H9 (cell line): Measurements from ENCODE around the gene MICAL3. TPM values are rescaled to one million over a fixed set of nuclear protein-coding genes. Genes with fewer than 3 reads are reported as not detected.

Experiments
- DNase-seq: peaks from one replicate; pipeline ENCODE4 v3.0.0-alpha.2; 2017
- H2AFZ ChIP-seq: one replicate; pipeline ENCODE4 v1.6.1; 2013; ENCODE audit warnings: mild to moderate bottlenecking, low read length, control low read depth, moderate library complexity
- H2AK5ac ChIP-seq: 2 replicates; pipeline ENCODE4 v1.6.1; 2013; ENCODE audit warnings: low read length, control low read depth, mixed read lengths; ENCODE audit not compliant: insufficient read length
- H2BK120ac ChIP-seq: one replicate; pipeline ENCODE4 v1.6.1; 2013; ENCODE audit warnings: low read depth, mild to moderate bottlenecking, low read length, control low read depth, inconsistent platforms; ENCODE audit not compliant: poor library complexity, severe bottlenecking
- H2BK12ac ChIP-seq: 2 replicates; pipeline ENCODE4 v1.6.1; 2013; ENCODE audit warnings: low read length, control low read depth, mixed read lengths, low read depth; ENCODE audit not compliant: insufficient read length
- H2BK15ac ChIP-seq: 2 replicates; pipeline ENCODE4 v1.6.1; 2013; ENCODE audit warnings: low read depth, low read length, control low read depth
- H2BK20ac ChIP-seq: one replicate; pipeline ENCODE4 v1.6.1; 2013; ENCODE audit warnings: low read depth, mild to moderate bottlenecking, low read length, control low read depth, inconsistent platforms; ENCODE audit not compliant: poor library complexity, severe bottlenecking
- H2BK5ac ChIP-seq: 2 replicates; pipeline ENCODE4 v1.6.1; 2013; ENCODE audit warnings: low read length, control low read depth, mixed read lengths; ENCODE audit not compliant: insufficient read length
- H3K14ac ChIP-seq: 2 replicates; pipeline ENCODE4 v1.6.1; 2013; ENCODE audit warnings: low read length, control low read depth; ENCODE audit not compliant: insufficient read depth
- H3K18ac ChIP-seq: 2 replicates; pipeline ENCODE4 v1.6.1; 2013; ENCODE audit warnings: low read depth, mild to moderate bottlenecking, mixed read lengths, low read length, control low read depth; ENCODE audit not compliant: insufficient read length
- H3K23ac ChIP-seq: 2 replicates; pipeline ENCODE4 v1.6.1; 2013; ENCODE audit warnings: low read length, control low read depth, mixed read lengths, low read depth; ENCODE audit not compliant: insufficient read length
- H3K23me2 ChIP-seq: 2 replicates; pipeline ENCODE4 v1.6.1; 2013; ENCODE audit warnings: low read depth, mild to moderate bottlenecking, mixed read lengths, low read length, control low read depth; ENCODE audit not compliant: insufficient read length, poor library complexity, severe bottlenecking
- H3K27ac ChIP-seq: 2 replicates; pipeline ENCODE4 v1.5.1; 2013; ENCODE audit warnings: low read length, control low read depth, mixed read lengths, low read depth; ENCODE audit not compliant: insufficient read length
- H3K27me3 ChIP-seq: 2 replicates; pipeline ENCODE4 v1.6.1; 2013; ENCODE audit warnings: low read length, control low read depth, inconsistent platforms; ENCODE audit not compliant: insufficient read depth
- H3K4ac ChIP-seq: 2 replicates; pipeline ENCODE4 v1.6.1; 2013; ENCODE audit warnings: low read depth, mild to moderate bottlenecking, control low read depth, inconsistent platforms, low read length, moderate library complexity
- H3K4me1 ChIP-seq: 2 replicates; pipeline ENCODE4 v1.6.1; 2013; ENCODE audit warnings: low read length, control low read depth, inconsistent platforms; ENCODE audit not compliant: insufficient read depth
- H3K4me2 ChIP-seq: 2 replicates; pipeline ENCODE4 v1.6.1; 2013; ENCODE audit warnings: low read length, control low read depth, mixed read lengths; ENCODE audit not compliant: insufficient read length, insufficient read depth
- H3K56ac ChIP-seq: 2 replicates; pipeline ENCODE4 v1.6.1; 2013; ENCODE audit warnings: low read depth, mild to moderate bottlenecking, mixed read lengths, low read length, control low read depth; ENCODE audit not compliant: insufficient read length
- H3K79me1 ChIP-seq: 2 replicates; pipeline ENCODE4 v1.6.1; 2013; ENCODE audit warnings: low read depth, mild to moderate bottlenecking, moderate library complexity, low read length, control low read depth, inconsistent platforms; ENCODE audit not compliant: insufficient read depth, poor library complexity, severe bottlenecking
- H3K79me2 ChIP-seq: 2 replicates; pipeline ENCODE4 v1.6.1; 2013; ENCODE audit warnings: low read length, control low read depth, inconsistent platforms; ENCODE audit not compliant: insufficient read depth
- H3K9ac ChIP-seq: 2 replicates; pipeline ENCODE4 v1.6.1; 2013; ENCODE audit warnings: low read length, control low read depth, mixed read lengths; ENCODE audit not compliant: insufficient read length; ENCODE audit errors: extremely low read depth
- H3K9me3 ChIP-seq: one replicate; pipeline ENCODE4 v1.6.1; 2013; ENCODE audit warnings: low read depth, low read length, inconsistent platforms; ENCODE audit not compliant: control insufficient read depth
- H3T11ph ChIP-seq: one replicate; pipeline ENCODE4 v1.6.1; 2013; ENCODE audit warnings: mild to moderate bottlenecking, low read length, control low read depth, inconsistent platforms
- H4K20me1 ChIP-seq: one replicate; pipeline ENCODE4 v1.6.1; 2013; ENCODE audit not compliant: control insufficient read depth, insufficient read length, insufficient read depth
- H4K5ac ChIP-seq: 2 replicates; pipeline ENCODE4 v1.6.1; 2013; ENCODE audit warnings: low read depth, mild to moderate bottlenecking, mixed read lengths, low read length, control low read depth; ENCODE audit not compliant: insufficient read length
- H4K8ac ChIP-seq: replicated peaks from 2 replicates; pipeline ENCODE4 v1.6.1; 2013; ENCODE audit warnings: low read length, control low read depth, mixed read lengths, low read depth; ENCODE audit not compliant: insufficient read length
- H4K91ac ChIP-seq: 2 replicates; pipeline ENCODE4 v1.6.1; 2013; ENCODE audit warnings: low read depth, mild to moderate bottlenecking, moderate library complexity, mixed read lengths, low read length, control low read depth; ENCODE audit not compliant: insufficient read length
- H3K27ac Mint-ChIP-seq, 3 experiments: 2 replicates in 2 of 3; 3 replicates in 1 of 3; pipeline ENCODE4 v1.8.0; 2020 to 2021; ENCODE audit warnings: mixed read lengths in 3 of 3, mild to moderate bottlenecking in 1 of 3, moderate library complexity in 1 of 3
- H3K27me3 Mint-ChIP-seq: 2 replicates; pipeline ENCODE4 v1.8.0; 2021; ENCODE audit warnings: low read depth, mild to moderate bottlenecking, moderate library complexity, mixed read lengths
- H3K36me3 Mint-ChIP-seq, 3 experiments: 2 replicates in 2 of 3; 3 replicates in 1 of 3; pipeline ENCODE4 v1.8.0; 2020 to 2021; ENCODE audit warnings: low read depth in 3 of 3, mixed read lengths in 3 of 3; ENCODE audit not compliant: insufficient read depth in 1 of 3
- H3K4me1 Mint-ChIP-seq, 2 experiments: 2 replicates each; pipeline ENCODE4 v1.8.0; 2020; ENCODE audit warnings: mixed read lengths in 2 of 2
- H3K4me3 Mint-ChIP-seq, 2 experiments: 2 replicates in 1 of 2; 3 replicates in 1 of 2; pipeline ENCODE4 v1.8.0; 2020 to 2021; ENCODE audit warnings: mild to moderate bottlenecking in 2 of 2, mixed read lengths in 2 of 2, moderate library complexity in 1 of 2
- H3K9me3 Mint-ChIP-seq, 2 experiments: 2 replicates in 1 of 2; 3 replicates in 1 of 2; pipeline ENCODE4 v1.8.0; 2020; ENCODE audit warnings: mild to moderate bottlenecking in 2 of 2, mixed read lengths in 2 of 2, moderate library complexity in 1 of 2
- WGBS: extraction: QIAGEN DNeasy Blood & Tissue Kit; methylation state at CpG from one replicate; pipeline ENCODE4 v1.1.7; 2013; ENCODE audit warnings: missing lambda C conversion rate, low lambda C conversion rate, mixed read lengths; ENCODE audit not compliant: insufficient read length; ENCODE audit errors: extremely low coverage; 5-methylcytosine and 5-hydroxymethylcytosine counted together
- total RNA-seq: library from RNA; stranded (reverse); gene quantifications from 2 replicates; pipeline ENCODE4 v1.2.1, GENCODE V29; 2021
- TF ChIP-seq, protein P1 (sequence below): fragments of 200-600 bp; sonication (generic); conservative IDR thresholded peaks from 3 replicates; pipeline ENCODE4 v1.8.0; 2021; ENCODE audit warnings: antibody characterized with exemption, mild to moderate bottlenecking

The MICAL3 gene
- total RNA-seq, 1 experiment from 2014 or later = 50.2 TPM

DNA sequence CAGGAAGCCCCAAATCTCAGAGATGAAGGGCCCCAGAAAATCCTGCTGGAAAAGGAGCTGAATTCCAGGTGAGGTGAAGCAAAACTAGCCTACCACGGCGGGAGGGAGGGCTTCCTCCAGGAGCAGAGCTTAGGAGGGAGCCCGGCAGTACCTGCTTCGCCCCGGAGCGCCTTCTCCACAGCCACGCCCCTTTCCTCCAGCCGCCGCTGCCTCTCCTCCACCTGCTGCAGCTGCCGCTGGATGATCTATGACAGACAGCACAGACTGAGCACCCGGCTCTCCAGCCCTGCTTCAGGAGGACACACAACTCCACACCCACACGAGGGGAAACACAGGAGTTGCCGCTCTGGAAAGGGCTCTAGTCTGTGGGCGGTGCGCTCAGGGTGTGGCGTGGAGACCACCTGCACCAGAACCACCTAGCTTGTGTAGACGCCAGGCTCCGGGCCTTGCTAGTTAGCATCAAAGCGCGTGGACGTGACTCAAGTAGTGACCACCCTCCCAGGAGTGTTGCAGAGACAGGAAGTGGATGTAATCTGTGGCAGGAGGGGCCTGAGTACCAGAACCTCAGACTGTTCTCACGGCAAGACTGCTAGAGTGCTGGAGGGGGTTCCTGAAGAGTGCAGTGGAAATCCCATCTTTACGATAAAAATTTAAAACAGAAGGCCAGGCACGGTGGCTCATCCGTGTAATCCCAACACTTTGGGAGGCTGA, 215.5 kb downstream of the MICAL3 start:
- no peak overlapping the region for H3T11ph ChIP-seq
- Mint-ChIP-seq H3K36me3 (peaks cover 13 to 51% (median 40%) of the 10 kb centered on the region in 3 experiments; a peak in 6 of 7 replicates), H3K27ac (0 out of 7 replicates have a peak overlapping the region, but pooled peaks of 2 of the 3 experiments have one; percentile 28 to 36), H3K4me3 (no peak overlapping the region), H3K4me1 (peaks cover 5 to 10% of the 10 kb centered on the region in 2 experiments; a peak in 3 of 4 replicates), H3K9me3 (no peaks in the 10 kb centered on the region), H3K27me3 (no peaks in the 10 kb centered on the region)
- no peak overlapping the region for H2AK5ac ChIP-seq
- no peaks in the 10 kb centered on the region for H4K20me1 ChIP-seq
- no peak overlapping the region for H2BK120ac ChIP-seq
- H3K79me2 ChIP-seq = no peaks in the 10 kb centered on the region
- no peaks in the 10 kb centered on the region for H3K9me3 ChIP-seq
- no peak overlapping the region for H3K9ac ChIP-seq
- H3K4ac ChIP-seq = no peak overlapping the region
- H3K27me3 ChIP-seq = no peaks in the 10 kb centered on the region
- no peaks in the 10 kb centered on the region for H3K79me1 ChIP-seq
- no peak overlapping the region for H2BK12ac ChIP-seq
- no peaks in the 10 kb centered on the region for H3K4me1 ChIP-seq
- H2BK5ac ChIP-seq = no peak overlapping the region
- H3K14ac ChIP-seq = no peak overlapping the region; the same call in 1 of the 2 replicates
- TF ChIP-seq, protein P1, sequence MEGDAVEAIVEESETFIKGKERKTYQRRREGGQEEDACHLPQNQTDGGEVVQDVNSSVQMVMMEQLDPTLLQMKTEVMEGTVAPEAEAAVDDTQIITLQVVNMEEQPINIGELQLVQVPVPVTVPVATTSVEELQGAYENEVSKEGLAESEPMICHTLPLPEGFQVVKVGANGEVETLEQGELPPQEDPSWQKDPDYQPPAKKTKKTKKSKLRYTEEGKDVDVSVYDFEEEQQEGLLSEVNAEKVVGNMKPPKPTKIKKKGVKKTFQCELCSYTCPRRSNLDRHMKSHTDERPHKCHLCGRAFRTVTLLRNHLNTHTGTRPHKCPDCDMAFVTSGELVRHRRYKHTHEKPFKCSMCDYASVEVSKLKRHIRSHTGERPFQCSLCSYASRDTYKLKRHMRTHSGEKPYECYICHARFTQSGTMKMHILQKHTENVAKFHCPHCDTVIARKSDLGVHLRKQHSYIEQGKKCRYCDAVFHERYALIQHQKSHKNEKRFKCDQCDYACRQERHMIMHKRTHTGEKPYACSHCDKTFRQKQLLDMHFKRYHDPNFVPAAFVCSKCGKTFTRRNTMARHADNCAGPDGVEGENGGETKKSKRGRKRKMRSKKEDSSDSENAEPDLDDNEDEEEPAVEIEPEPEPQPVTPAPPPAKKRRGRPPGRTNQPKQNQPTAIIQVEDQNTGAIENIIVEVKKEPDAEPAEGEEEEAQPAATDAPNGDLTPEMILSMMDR = no peak
- no peak overlapping the region for H3K23ac ChIP-seq
- no CpG with 5 or more reads among the region's 25 CpGs for WGBS
- no peak overlapping the region for H2AFZ ChIP-seq
- H3K18ac ChIP-seq = no peak overlapping the region
- no peak overlapping the region for H2BK15ac ChIP-seq
- no peak overlapping the region for H4K8ac ChIP-seq
- no peaks in the 10 kb centered on the region for H3K23me2 ChIP-seq
- no peak overlapping the region for H3K56ac ChIP-seq
- H4K91ac ChIP-seq = no peak overlapping the region
- H4K5ac ChIP-seq = no peak overlapping the region
- no peak overlapping the region for H3K27ac ChIP-seq
- H3K4me2 ChIP-seq = no peak overlapping the region
- H2BK20ac ChIP-seq = no peak overlapping the region
- peak; percentile 78 for DNase-seq
